HG03558 (cell line): ENCODE results near the gene TNFSF13.

Experiments used
- ATAC-seq: cut with Tn5 transposase; IDR thresholded peaks from one replicate; pipeline ENCODE4 v1.9.1; 2021; ENCODE audit warnings: moderate number of reproducible peaks; ENCODE audit not compliant: unreplicated experiment; ENCODE audit errors: extremely low read depth

The TNFSF13 gene

DNA sequence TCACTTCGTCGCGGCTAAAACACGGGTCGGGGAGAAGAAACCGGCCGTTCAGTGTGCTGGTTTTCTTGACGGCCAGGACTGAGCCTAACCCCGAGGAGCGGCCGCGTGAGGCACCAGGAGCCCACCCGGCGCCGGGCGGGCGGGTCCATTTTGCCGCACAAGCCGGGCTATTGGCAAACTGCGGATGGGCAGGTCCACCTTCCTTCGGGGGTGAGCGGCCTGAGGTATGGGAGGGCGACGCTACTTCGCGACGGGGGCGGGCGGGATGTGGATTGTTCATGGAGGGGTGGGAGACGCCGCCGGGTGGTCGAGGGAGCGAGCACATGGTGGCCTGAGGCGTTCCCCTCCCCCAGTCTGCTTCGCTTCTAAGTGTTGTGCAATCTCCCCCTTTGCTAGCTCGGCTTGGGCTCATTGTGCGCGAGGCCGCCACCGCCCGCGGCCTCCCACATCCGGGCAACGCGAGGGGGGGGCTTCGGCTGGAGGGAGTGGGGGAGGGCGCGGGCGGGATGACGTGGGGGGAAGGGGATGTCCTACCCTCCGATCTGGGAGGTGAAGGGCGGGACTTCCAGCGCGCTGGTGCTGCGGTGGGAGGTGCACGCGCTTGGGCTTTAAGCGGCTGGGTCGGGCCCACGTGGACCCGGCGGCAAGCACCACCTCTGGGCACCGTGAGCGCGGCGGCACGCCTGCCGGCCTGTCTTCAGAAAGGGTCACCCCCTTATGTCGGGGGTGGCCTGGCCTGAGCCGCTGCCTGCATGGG lies 15.0 kb downstream of the TNFSF13 start:
- no peak for ATAC-seq

DNA sequence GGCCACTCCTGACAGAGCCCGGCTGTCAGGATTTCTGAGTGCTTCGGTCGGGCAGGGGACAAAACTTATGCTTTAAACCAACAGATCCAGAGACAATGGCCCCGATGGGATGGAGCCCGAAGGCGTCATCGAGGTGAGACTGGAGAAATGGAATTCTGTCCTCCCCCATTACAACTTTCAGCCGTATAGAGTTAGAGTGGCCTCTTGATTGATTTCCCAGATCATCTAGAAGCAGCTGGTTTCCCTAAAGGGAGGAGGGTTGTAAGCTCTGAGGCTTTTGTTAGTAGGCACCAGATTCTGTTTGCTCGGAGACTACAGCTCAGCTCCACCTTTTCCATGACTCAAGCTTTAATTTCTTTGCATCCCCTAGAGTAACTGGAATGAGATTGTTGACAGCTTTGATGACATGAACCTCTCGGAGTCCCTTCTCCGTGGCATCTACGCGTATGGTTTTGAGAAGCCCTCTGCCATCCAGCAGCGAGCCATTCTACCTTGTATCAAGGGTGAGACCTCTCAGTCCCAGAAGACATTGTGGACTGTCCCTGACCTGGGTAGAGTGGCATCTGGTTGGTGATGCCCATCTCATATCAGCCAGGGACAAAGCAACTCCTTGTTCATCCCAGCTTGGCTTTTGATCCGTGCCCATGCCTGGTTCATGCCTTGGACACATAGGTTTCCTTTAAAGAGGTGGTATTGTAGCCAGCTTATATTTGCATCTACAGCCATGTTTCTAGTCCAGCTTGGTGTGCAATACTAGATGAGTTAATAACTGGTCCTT lies 15.8 kb downstream of the TNFSF13 start:
- no peak for ATAC-seq

DNA sequence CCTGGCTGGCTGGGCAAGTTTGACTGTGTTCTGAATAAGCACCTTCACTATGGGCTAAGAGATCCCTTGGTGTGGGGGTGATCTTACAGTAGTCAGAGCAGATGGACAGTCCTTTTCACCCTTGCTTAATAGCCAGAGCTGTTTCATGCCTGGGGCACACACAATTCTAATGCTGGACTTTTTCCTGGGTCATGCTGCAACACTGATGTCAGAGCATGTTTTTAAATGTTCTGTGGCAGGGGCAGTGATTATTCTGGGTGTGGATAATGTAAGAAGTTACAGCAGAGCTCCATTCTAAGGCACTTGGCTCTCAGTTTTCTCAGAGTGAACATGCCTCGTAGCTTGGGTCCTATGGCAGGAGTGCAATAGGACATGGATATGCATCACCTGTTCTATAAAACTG lies 16.9 kb downstream of the TNFSF13 start:
- no peak for ATAC-seq

DNA sequence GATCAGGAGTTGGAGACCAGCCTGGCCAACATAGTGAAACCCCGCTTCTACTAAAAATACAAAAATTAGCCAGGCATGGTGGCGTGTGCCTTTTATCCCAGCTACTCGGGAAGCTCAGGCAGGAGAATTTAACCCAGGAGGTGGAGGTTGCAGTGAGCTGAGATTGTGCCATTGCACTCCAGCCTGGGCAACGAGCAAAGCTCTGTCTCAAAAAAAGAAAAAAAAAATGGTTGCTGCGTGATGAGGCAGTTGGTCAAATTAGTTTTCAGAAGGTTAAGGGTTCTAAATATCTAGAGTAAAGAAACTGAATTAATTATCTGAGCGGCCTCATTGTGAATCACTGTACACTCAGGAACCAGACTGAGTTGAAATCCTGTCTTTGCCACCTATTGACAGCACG lies 17.4 kb downstream of the TNFSF13 start:
- ATAC-seq, result no peak

- ATAC-seq, result no peak
Measured at GRCh38 chr17:7576432-7576937, 17.9 kb downstream of the TNFSF13 start.

GRCh38 chr17:7577327-7578199 lies 19.0 kb downstream of the TNFSF13 start:
- no peak for ATAC-seq

DNA sequence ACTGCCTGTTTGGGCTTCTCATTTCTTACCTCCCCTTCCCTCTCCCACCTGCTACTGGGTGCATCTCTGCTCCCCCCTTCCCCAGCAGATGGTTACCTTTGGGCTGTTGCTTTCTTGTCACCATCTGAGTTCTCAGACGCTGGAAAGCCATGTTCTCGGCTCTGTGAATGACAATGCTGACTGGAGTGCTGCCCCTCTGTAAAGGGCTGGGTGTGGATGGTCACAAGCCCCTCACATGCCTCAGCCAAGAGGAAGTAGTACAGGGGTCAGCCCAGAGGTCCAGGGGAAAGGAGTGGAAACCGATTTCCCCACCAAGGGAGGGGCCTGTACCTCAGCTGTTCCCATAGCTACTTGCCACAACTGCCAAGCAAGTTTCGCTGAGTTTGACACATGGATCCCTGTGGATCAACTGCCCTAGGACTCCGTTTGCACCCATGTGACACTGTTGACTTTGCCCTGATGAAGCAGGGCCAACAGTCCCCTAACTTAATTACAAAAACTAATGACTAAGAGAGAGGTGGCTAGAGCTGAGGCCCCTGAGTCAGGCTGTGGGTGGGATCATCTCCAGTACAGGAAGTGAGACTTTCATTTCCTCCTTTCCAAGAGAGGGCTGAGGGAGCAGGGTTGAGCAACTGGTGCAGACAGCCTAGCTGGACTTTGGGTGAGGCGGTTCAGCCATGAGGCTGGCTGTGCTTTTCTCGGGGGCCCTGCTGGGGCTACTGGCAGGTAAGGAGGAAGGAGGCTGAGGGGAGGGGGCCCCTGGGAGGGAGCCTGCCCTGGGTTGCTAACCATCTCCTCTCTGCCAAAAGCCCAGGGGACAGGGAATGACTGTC lies 20.7 kb downstream of the TNFSF13 start, which contains the start of gene CD68:
Gene CD68 (plus strand): TSS at position 638 of the 833 bp plus-strand sequence. CDS start 40 bp downstream, at position 678.
- no peak for ATAC-seq

DNA sequence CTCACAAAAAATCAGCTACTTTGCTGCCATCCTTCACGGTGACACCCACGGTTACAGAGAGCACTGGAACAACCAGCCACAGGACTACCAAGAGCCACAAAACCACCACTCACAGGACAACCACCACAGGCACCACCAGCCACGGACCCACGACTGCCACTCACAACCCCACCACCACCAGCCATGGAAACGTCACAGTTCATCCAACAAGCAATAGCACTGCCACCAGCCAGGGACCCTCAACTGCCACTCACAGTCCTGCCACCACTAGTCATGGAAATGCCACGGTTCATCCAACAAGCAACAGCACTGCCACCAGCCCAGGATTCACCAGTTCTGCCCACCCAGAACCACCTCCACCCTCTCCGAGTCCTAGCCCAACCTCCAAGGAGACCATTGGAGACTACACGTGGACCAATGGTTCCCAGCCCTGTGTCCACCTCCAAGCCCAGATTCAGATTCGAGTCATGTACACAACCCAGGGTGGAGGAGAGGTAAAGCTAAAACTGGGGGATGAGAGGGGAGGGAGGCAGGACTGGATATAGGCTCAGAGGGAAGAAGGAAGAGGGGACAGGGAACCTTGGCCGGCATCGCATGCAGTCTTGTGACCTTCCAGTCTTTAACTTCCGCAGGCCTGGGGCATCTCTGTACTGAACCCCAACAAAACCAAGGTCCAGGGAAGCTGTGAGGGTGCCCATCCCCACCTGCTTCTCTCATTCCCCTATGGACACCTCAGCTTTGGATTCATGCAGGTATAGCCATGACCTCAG lies 21.5 kb downstream of the TNFSF13 start:
- no peak for ATAC-seq

- ATAC-seq, result no peak
Measured at GRCh38 chr17:7580604-7581575, 22.3 kb downstream of the TNFSF13 start.

GRCh38 chr17:7582396-7583252 lies 24.1 kb downstream of the TNFSF13 start:
- ATAC-seq, result no peak

- no peak for ATAC-seq
Measured at GRCh38 chr17:7583253-7584109, 24.9 kb downstream of the TNFSF13 start, which contains the start of gene MPDU1. MPDU1 (plus strand) TSS chr17:7583852; CDS start chr17:7583863, 11 bp downstream.

DNA sequence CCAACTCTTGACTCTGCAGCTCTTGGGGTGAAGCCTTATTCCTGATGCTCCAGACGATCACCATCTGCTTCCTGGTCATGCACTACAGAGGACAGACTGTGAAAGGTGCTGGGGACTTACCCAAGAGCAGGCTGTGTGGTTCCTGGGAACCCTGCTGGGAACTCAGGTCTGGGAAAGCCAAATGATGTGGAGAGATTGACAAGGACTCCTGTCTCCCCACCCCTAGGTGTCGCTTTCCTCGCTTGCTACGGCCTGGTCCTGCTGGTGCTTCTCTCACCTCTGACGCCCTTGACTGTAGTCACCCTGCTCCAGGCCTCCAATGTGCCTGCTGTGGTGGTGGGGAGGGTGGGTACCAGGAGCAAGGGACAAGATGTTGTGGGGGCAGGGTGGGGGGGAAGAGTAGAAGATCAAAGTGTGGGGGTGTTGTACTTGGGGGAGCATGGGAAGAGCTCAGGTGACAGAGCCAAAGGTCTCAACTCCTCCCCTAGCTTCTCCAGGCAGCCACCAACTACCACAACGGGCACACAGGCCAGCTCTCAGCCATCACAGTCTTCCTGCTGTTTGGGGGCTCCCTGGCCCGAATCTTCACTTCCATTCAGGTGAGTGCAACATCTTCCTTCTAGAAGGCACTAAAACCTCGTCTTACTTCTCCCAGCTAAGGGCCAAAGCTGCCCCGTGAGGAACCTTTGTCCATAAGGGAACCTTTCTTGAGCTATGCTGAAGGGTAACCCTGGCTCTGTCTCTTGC lies 28.3 kb downstream of the TNFSF13 start:
- ATAC-seq, result no peak

GRCh38 chr17:7587420-7588151 lies 29.0 kb downstream of the TNFSF13 start:
- ATAC-seq, result no peak

GRCh38 chr17:7588553-7589203 lies 30.1 kb downstream of the TNFSF13 start:
- ATAC-seq, result no peak
